Aorta (tissue), 5 donors: Measurements from ENCODE around the gene MAL. TPM values are rescaled to one million over a fixed set of nuclear protein-coding genes. Genes with fewer than 3 reads are reported as not detected.

Source experiments
- ATAC-seq: fragments of 200-7000 bp; cut with Tn5 transposase; one replicate; pipeline ENCODE4 v1.9.1; 2022; ENCODE audit warnings: moderate library complexity; ENCODE audit not compliant: low FRiP score
- DNase-seq, 2 donors: peaks; one replicate each; pipeline ENCODE4 v3.0.0-alpha.2; 2020
- H3K27ac ChIP-seq, 2 donors: one replicate each; pipeline ENCODE4 v1.5.1; 2013; ENCODE audit warnings: low read length in 2 of 2, mild to moderate bottlenecking in 2 of 2, moderate library complexity in 2 of 2, control low read depth in 1 of 2, inconsistent platforms in 1 of 2, low read depth in 1 of 2
- H3K27me3 ChIP-seq, 2 donors: one replicate each; pipeline ENCODE4 v1.6.1; 2013; ENCODE audit warnings: control low read depth in 1 of 2, low read length in 1 of 2, mild to moderate bottlenecking in 1 of 2, moderate library complexity in 1 of 2; ENCODE audit not compliant: insufficient read depth in 2 of 2, control insufficient read depth in 1 of 2
- H3K36me3 ChIP-seq, 2 donors: one replicate each; pipeline ENCODE4 v1.6.1; 2013; ENCODE audit warnings: control low read depth in 1 of 2, low read length in 1 of 2, mild to moderate bottlenecking in 1 of 2; ENCODE audit not compliant: insufficient read depth in 2 of 2, control insufficient read depth in 1 of 2
- H3K4me1 ChIP-seq, 2 donors: one replicate each; pipeline ENCODE4 v1.6.1; 2013; ENCODE audit warnings: low read length in 2 of 2, control low read depth in 1 of 2, mild to moderate bottlenecking in 1 of 2, moderate library complexity in 1 of 2; ENCODE audit not compliant: insufficient read depth in 2 of 2, control insufficient read depth in 1 of 2
- H3K4me3 ChIP-seq, 2 donors: one replicate each; pipeline ENCODE4 v1.5.1; 2013; ENCODE audit warnings: low read length in 2 of 2, control low read depth in 1 of 2, mild to moderate bottlenecking in 1 of 2
- H3K9me3 ChIP-seq: one replicate; pipeline ENCODE4 v1.6.1; 2013; ENCODE audit warnings: mild to moderate bottlenecking, low read length; ENCODE audit not compliant: control insufficient read depth
- WGBS, 2 donors: extraction: QIAGEN DNeasy Blood & Tissue Kit; methylation state at CpG; one replicate each; pipeline ENCODE4 v1.1.7; 2013; 5-methylcytosine and 5-hydroxymethylcytosine counted together
- intact Hi-C, 2 donors: fragments of 100-400 bp; cut with DNase I; formaldehyde crosslinking; loops; one replicate each; pipeline versions ENCODE4 v1.14.2 to v1.15.0; 2022
- polyA plus RNA-seq, 2 donors: library from polyadenylated mRNA; stranded (reverse); fragments of 200-250 nt; gene quantifications; one replicate each; pipeline ENCODE4 v1.2.3, GENCODE V29; 2013
- total RNA-seq, 2 donors: library from RNA; stranded (reverse); fragmentation: NEBNext Ultra II Directional; extraction: Animal tissue kit (Norgen Biotek cat#: 25700); gene quantifications; one replicate each; pipeline ENCODE4 v1.2.1, GENCODE V29; 2021
- donor health status: healthy with polysubstance abuse.
- donor health status: Bipolar disorder and iron deficiency.
- donor health status: DM: no; HTN: no; CAD: no.
- donor health status: DM: no; HTN: no; CAD: no.
- donor health status: DM: yes; HTN: yes; CAD: no.

Gene MAL
- total and polyA plus RNA-seq, 4 donors: 0.49 to 2.0 (median 1.5) TPM

- intact Hi-C loops: no loop called here
- WGBS, 2 donors: 78 to 83% methylated on average over 10 of the region's 10 CpGs
- H3K4me3 ChIP-seq: no peak overlapping the region
- DNase-seq: no peak
- H3K27me3 ChIP-seq: no peaks in the 10 kb centered on the region
- ATAC-seq: no peak
- H3K4me1 ChIP-seq: no peaks in the 10 kb centered on the region
- H3K9me3 ChIP-seq: no peaks in the 10 kb centered on the region
- H3K36me3 ChIP-seq: no peaks in the 10 kb centered on the region
- H3K27ac ChIP-seq: no peak overlapping the region
Observed at GRCh38 chr2:95018301-95018700, 7.2 kb upstream of the MAL start.

- no peak for ATAC-seq
- intact Hi-C loops: no loop called here
- Histone ChIP-seq H3K27me3 (no peaks in the 10 kb centered on the region), H3K9me3 (no peaks in the 10 kb centered on the region), H3K27ac (no peak overlapping the region), H3K4me3 (no peak overlapping the region), H3K36me3 (no peaks in the 10 kb centered on the region), H3K4me1 (no peaks in the 10 kb centered on the region)
- DNase-seq: no peak
- 86 to 87% methylated on average over 11 to 12 of the region's 12 CpGs for WGBS, 2 donors
Observed at GRCh38 chr2:95018861-95019550, 6.5 kb upstream of the MAL start.

- 45 to 46% methylated on average over 4 of the region's 4 CpGs for WGBS, 2 donors
- intact Hi-C loops: no loop called here
- no peak overlapping the region for H3K4me3 ChIP-seq
- H3K27me3 ChIP-seq: no peaks in the 10 kb centered on the region
- DNase-seq: no peak
- no peaks in the 10 kb centered on the region for H3K4me1 ChIP-seq
- no peaks in the 10 kb centered on the region for H3K36me3 ChIP-seq
- no peak overlapping the region for H3K27ac ChIP-seq
- no peak for ATAC-seq
- H3K9me3 ChIP-seq: no peaks in the 10 kb centered on the region
Observed at GRCh38 chr2:95019572-95019971, 5.9 kb upstream of the MAL start.

GRCh38 chr2:95020275-95021022, 5.1 kb upstream of the MAL start:
- no peak overlapping the region for H3K27ac ChIP-seq
- H3K4me1 ChIP-seq: no peaks in the 10 kb centered on the region
- intact Hi-C loops: no loop called here
- no peaks in the 10 kb centered on the region for H3K27me3 ChIP-seq
- H3K4me3 ChIP-seq: no peak overlapping the region
- H3K9me3 ChIP-seq: no peaks in the 10 kb centered on the region
- DNase-seq: no peak
- 93 to 94% methylated on average over 9 of the region's 9 CpGs for WGBS, 2 donors
- no peaks in the 10 kb centered on the region for H3K36me3 ChIP-seq
- ATAC-seq: no peak

- 90 to 91% methylated on average over 5 of the region's 5 CpGs for WGBS, 2 donors
Observed at GRCh38 chr2:95021023-95021416, 4.5 kb upstream of the MAL start.

GRCh38 chr2:95021847-95022246, 3.7 kb upstream of the MAL start:
- Histone ChIP-seq H3K27me3 (no peaks in the 10 kb centered on the region), H3K4me3 (no peak overlapping the region), H3K27ac (no peak overlapping the region), H3K4me1 (no peaks in the 10 kb centered on the region), H3K36me3 (no peaks in the 10 kb centered on the region), H3K9me3 (no peaks in the 10 kb centered on the region)
- DNase-seq (no peak), ATAC-seq (no peak)
- WGBS, 2 donors: 76 to 82% methylated on average over 4 of the region's 4 CpGs
- intact Hi-C loops: no loop called here

More at GRCh38 chr2:95021023-95021416, 4.5 kb upstream of the MAL start:
- Histone ChIP-seq H3K4me3 (no peak overlapping the region), H3K36me3 (no peaks in the 10 kb centered on the region), H3K4me1 (no peaks in the 10 kb centered on the region), H3K27me3 (no peaks in the 10 kb centered on the region), H3K27ac (no peak overlapping the region), H3K9me3 (no peaks in the 10 kb centered on the region)
- DNase-seq (no peak), ATAC-seq (no peak)
- intact Hi-C loops: no loop called here

- intact Hi-C loops: no loop called here
- Histone ChIP-seq H3K27me3 (no peaks in the 10 kb centered on the region), H3K27ac (no peak overlapping the region), H3K36me3 (no peaks in the 10 kb centered on the region), H3K4me1 (no peaks in the 10 kb centered on the region), H3K9me3 (no peaks in the 10 kb centered on the region), H3K4me3 (no peak overlapping the region)
- 29 to 30% methylated on average over 15 of the region's 15 CpGs for WGBS, 2 donors
- peak; percentile 65 to 85 for DNase-seq
- ATAC-seq: peak; percentile 41
Observed at GRCh38 chr2:95022309-95023221, 2.9 kb upstream of the MAL start.

- DNase-seq: no peak
- no peaks in the 10 kb centered on the region for H3K27me3 ChIP-seq
- H3K4me3 ChIP-seq: no peak overlapping the region
- intact Hi-C loops: no loop called here
- no peaks in the 10 kb centered on the region for H3K36me3 ChIP-seq
- no peak for ATAC-seq
- no peaks in the 10 kb centered on the region for H3K9me3 ChIP-seq
- no peaks in the 10 kb centered on the region for H3K4me1 ChIP-seq
- WGBS, 2 donors: 38 to 39% methylated on average over 2 of the region's 2 CpGs
- H3K27ac ChIP-seq: no peak overlapping the region
Observed at GRCh38 chr2:95023222-95023597, 2.3 kb upstream of the MAL start.
